ENCODE results near the gene RGMB. TPM values are rescaled to one million over a fixed set of nuclear protein-coding genes. Genes with fewer than 3 reads are reported as not detected.

RGMB gene
- total and polyA plus RNA-seq, 9 donors, result 14.5 to 40.3 (median 26.4) TPM

GRCh38 chr5:98845878-98846277 is 72.4 kb downstream of the RGMB start:
- H3K4me1 ChIP-seq (ENCODE audit: insufficient read depth), result no peaks in the 10 kb centered on the region
- intact Hi-C loops (cut with DNase I), result no loop called here
- no peaks in the 10 kb centered on the region for H3K27me3 ChIP-seq
- DNase-seq, result no peak
- H3K27ac ChIP-seq, result no peak overlapping the region
- 95 to 96% (median 96%) methylated on average over 8 of the region's 8 CpGs for whole genome bisulfite sequencing, 3 donors
- no peaks in the 10 kb centered on the region for H3K9me3 ChIP-seq
- H3K36me3 ChIP-seq, result no peaks in the 10 kb centered on the region
- TF ChIP-seq, protein P1, sequence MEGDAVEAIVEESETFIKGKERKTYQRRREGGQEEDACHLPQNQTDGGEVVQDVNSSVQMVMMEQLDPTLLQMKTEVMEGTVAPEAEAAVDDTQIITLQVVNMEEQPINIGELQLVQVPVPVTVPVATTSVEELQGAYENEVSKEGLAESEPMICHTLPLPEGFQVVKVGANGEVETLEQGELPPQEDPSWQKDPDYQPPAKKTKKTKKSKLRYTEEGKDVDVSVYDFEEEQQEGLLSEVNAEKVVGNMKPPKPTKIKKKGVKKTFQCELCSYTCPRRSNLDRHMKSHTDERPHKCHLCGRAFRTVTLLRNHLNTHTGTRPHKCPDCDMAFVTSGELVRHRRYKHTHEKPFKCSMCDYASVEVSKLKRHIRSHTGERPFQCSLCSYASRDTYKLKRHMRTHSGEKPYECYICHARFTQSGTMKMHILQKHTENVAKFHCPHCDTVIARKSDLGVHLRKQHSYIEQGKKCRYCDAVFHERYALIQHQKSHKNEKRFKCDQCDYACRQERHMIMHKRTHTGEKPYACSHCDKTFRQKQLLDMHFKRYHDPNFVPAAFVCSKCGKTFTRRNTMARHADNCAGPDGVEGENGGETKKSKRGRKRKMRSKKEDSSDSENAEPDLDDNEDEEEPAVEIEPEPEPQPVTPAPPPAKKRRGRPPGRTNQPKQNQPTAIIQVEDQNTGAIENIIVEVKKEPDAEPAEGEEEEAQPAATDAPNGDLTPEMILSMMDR (IDR thresholded peaks at IDR 0.05), result no peak
- no peak for TF ChIP-seq EP300 (IDR thresholded peaks at IDR 0.05)
- TF ChIP-seq POLR2A (IDR thresholded peaks at IDR 0.05), result no peak
- no peak overlapping the region for H3K4me3 ChIP-seq

Other genes starting within 250 kb of the RGMB start
- gene CHD1, start 155.3 kb downstream of the RGMB start, total RNA-seq, result 10 to 100 TPM; 35.4 to 75.8 (median 48.7) TPM
- 10 to 100 TPM; 19.6 to 25.2 TPM for gene CHD1, start 155.3 kb downstream of the RGMB start, polyA plus RNA-seq

All from ovary (tissue), 9 donors.